ENCODE results near the gene PRDX1. TPM values are rescaled to one million over a fixed set of nuclear protein-coding genes. Genes with fewer than 3 reads are reported as not detected.
"Not testable (repeated sequence)": the region's sequence is repeated elsewhere in the genome, so short reads cannot be mapped to it uniquely, and the experiment has no call there.

Gene PRDX1
- total RNA-seq, 1 donor from 2014 or later, result 351 TPM

GRCh38 chr1:45470306-45470798 is 51.3 kb downstream of the PRDX1 start:
- Mint-ChIP-seq H3K36me3 (ENCODE audit: low read depth) (no peaks in the 10 kb centered on the region), H3K4me1 (peaks cover 50% of the 10 kb centered on the region), H3K27me3 (no peaks in the 10 kb centered on the region), H3K27ac (no peak overlapping the region), H3K9me3 (no peaks in the 10 kb centered on the region), H3K4me3 (no peak overlapping the region)
- POLR2A ChIA-PET, result interaction anchor here (0.6 to 1.3 kb wide), 5 partner anchors 10 to 77 kb away, joined by 3 to 6 read pairs (median 3); partner anchors contain the start of gene TESK2
- DNase-seq, result no peak
- CTCF ChIA-PET, result interaction anchor here (1.4 kb wide), 1 partner anchor 23 kb away, joined by 4 read pairs; no protein-coding TSS in a partner anchor
- intact Hi-C loops (cut with micrococcal nuclease), result no loop called here
- peak; percentile 19 for ATAC-seq (ENCODE audit: low read depth)
- TF ChIP-seq, protein P1, sequence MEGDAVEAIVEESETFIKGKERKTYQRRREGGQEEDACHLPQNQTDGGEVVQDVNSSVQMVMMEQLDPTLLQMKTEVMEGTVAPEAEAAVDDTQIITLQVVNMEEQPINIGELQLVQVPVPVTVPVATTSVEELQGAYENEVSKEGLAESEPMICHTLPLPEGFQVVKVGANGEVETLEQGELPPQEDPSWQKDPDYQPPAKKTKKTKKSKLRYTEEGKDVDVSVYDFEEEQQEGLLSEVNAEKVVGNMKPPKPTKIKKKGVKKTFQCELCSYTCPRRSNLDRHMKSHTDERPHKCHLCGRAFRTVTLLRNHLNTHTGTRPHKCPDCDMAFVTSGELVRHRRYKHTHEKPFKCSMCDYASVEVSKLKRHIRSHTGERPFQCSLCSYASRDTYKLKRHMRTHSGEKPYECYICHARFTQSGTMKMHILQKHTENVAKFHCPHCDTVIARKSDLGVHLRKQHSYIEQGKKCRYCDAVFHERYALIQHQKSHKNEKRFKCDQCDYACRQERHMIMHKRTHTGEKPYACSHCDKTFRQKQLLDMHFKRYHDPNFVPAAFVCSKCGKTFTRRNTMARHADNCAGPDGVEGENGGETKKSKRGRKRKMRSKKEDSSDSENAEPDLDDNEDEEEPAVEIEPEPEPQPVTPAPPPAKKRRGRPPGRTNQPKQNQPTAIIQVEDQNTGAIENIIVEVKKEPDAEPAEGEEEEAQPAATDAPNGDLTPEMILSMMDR (IDR thresholded peaks at IDR 0.05), result no peak

DNA sequence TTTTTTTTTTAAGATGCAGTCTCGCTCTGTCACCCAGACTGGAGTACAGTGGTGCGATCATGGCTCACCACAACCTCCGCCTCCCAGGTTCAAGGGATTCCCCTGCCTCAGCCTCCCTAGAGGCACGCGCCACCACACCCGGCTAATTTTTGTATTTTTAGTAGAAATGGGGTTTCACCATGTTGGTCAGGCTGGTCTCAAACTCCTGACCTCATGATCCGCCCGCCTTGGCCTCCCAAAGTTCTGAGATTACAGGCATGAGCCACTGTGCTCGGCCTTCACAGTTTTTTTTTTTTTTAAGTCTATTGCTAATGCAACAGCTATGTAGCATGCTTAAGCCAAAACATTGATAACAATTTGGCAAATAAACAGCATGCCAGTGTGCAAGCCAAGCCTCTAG is 54.3 kb downstream of the PRDX1 start:
- not testable (repeated sequence) for H3K27me3 Mint-ChIP-seq
- peak overlapping the region; percentile 38 for H3K4me3 Mint-ChIP-seq

GRCh38 chr1:45465277-45465676 is 56.4 kb downstream of the PRDX1 start:
- CTCF ChIA-PET, result no interaction called here
- Mint-ChIP-seq H3K27ac (no peak overlapping the region), H3K4me3 (no peak overlapping the region), H3K9me3 (no peaks in the 10 kb centered on the region), H3K36me3 (ENCODE audit: low read depth) (peaks cover 6% of the 10 kb centered on the region), H3K4me1 (peaks cover 28% of the 10 kb centered on the region), H3K27me3 (no peaks in the 10 kb centered on the region)
- ATAC-seq (ENCODE audit: low read depth) (no peak), DNase-seq (no peak)
- POLR2A ChIA-PET, result no interaction called here
- intact Hi-C loops (cut with micrococcal nuclease), result loop anchor here (5.0 kb wide), 2 partner anchors 33 to 73 kb away; no protein-coding TSS in a partner anchor
- TF ChIP-seq, protein P1 (IDR thresholded peaks at IDR 0.05), result no peak

More for the DNA sequence above, 54.3 kb downstream of the PRDX1 start:
- H3K9me3 Mint-ChIP-seq; CTCF ChIA-PET; H3K36me3 Mint-ChIP-seq (ENCODE audit: low read depth): not testable (repeated sequence)
- ATAC-seq (ENCODE audit: low read depth) (peak; percentile 78), DNase-seq (peak; percentile 29)
- peaks cover 33% of the 10 kb centered on the region for H3K4me1 Mint-ChIP-seq
- H3K27ac Mint-ChIP-seq, result peak overlapping the region; percentile 30
- POLR2A ChIA-PET, result interaction anchor here (1.6 kb wide), 1 partner anchor 24 kb away, joined by 6 read pairs; the partner anchor contains the start of gene TESK2
- intact Hi-C loops (cut with micrococcal nuclease), result loop anchor here (1.0 to 5.0 kb wide), 3 partner anchors 35 to 75 kb away; no protein-coding TSS in a partner anchor

Other genes with a start within 250 kb of the PRDX1 start
- 3.7 and 4.3 TPM in 2 replicates for gene HPDL, start 195.0 kb downstream of the PRDX1 start, total RNA-seq
- 24.6 and 25.3 TPM in 2 replicates for gene TOE1, start 181.7 kb downstream of the PRDX1 start, total RNA-seq
- 61.0 and 63.0 TPM in 2 replicates for gene MUTYH, start 181.4 kb downstream of the PRDX1 start, total RNA-seq
- 11.7 and 12.2 TPM in 2 replicates for gene TESK2, start 30.7 kb downstream of the PRDX1 start, total RNA-seq
- gene CCDC163, start 21.8 kb downstream of the PRDX1 start, total RNA-seq, result 1.1 TPM in 2 replicates
- 3.6 and 5.1 TPM in 2 replicates for gene MMACHC, start 21.6 kb downstream of the PRDX1 start, total RNA-seq
- gene AKR1A1, start 28.9 kb upstream of the PRDX1 start, total RNA-seq, result 215 and 218 TPM in 2 replicates
- 197 and 204 TPM in 2 replicates for gene NASP, start 62.2 kb upstream of the PRDX1 start, total RNA-seq
- gene CCDC17, start 102.2 kb upstream of the PRDX1 start, total RNA-seq, result 4.6 and 6.3 TPM in 2 replicates
- gene GPBP1L1, start 164.6 kb upstream of the PRDX1 start, total RNA-seq, result 133 and 138 TPM in 2 replicates
- gene TMEM69, start 166.3 kb upstream of the PRDX1 start, total RNA-seq, result 26.6 and 28.6 TPM in 2 replicates
- gene IPP, start 228.8 kb upstream of the PRDX1 start, total RNA-seq, result 10.2 and 11.4 TPM in 2 replicates

All from activated B cell treated with CpG ODN at 0.5 μM for 24 hours (primary cell).